ENCODE results near the gene LIG4.

Gene LIG4

GRCh38 chr13:108166078-108166477 is 49.3 kb downstream of the LIG4 start:
- H3K79me2 ChIP-seq (ENCODE audit: low read length): no peaks in the 10 kb centered on the region
- no peak overlapping the region for H3K4me2 ChIP-seq (ENCODE audit: low read length)
- TF ChIP-seq EZH2phosphoT487 (IDR thresholded peaks at IDR 0.05; ENCODE audit: low read depth) (no peak), CTCF (IDR thresholded peaks at IDR 0.05; ENCODE audit: low read depth, low read length) (no peak)
- H3K4me1 ChIP-seq (ENCODE audit: low read length): no peaks in the 10 kb centered on the region
- H4K20me1 ChIP-seq (ENCODE audit: insufficient read depth, low read length): no peaks in the 10 kb centered on the region
- no peak overlapping the region for H3K9ac ChIP-seq (ENCODE audit: low read length)
- no peak overlapping the region for H2AFZ ChIP-seq (ENCODE audit: low read depth, low read length)
- no peaks in the 10 kb centered on the region for H3K36me3 ChIP-seq (replicated peaks; ENCODE audit: low read depth, low read length)
- no peaks in the 10 kb centered on the region for H3K27me3 ChIP-seq (ENCODE audit: low read depth, low read length)
- no peaks in the 10 kb centered on the region for H3K9me3 ChIP-seq (ENCODE audit: insufficient read depth, low read length)
- H3K4me3 ChIP-seq (ENCODE audit: low read length): no peak overlapping the region
- H3K27ac ChIP-seq (ENCODE audit: low read length): no peak overlapping the region

GRCh38 chr13:108158746-108159145 is 56.6 kb downstream of the LIG4 start:
- Histone ChIP-seq H3K4me1 (ENCODE audit: low read length) (0 out of 2 replicates have a peak, but pooled peaks cover 3% of the 10 kb centered on the region), H3K9me3 (ENCODE audit: insufficient read depth, low read length) (no peaks in the 10 kb centered on the region), H4K20me1 (ENCODE audit: insufficient read depth, low read length) (no peaks in the 10 kb centered on the region), H3K27ac (ENCODE audit: low read length) (no peak overlapping the region), H3K79me2 (ENCODE audit: low read length) (no peaks in the 10 kb centered on the region), H2AFZ (ENCODE audit: low read depth, low read length) (no peak overlapping the region), H3K36me3 (replicated peaks; ENCODE audit: low read depth, low read length) (no peaks in the 10 kb centered on the region), H3K4me2 (ENCODE audit: low read length) (no peak overlapping the region), H3K9ac (ENCODE audit: low read length) (no peak overlapping the region), H3K27me3 (ENCODE audit: low read depth, low read length) (no peaks in the 10 kb centered on the region), H3K4me3 (ENCODE audit: low read length) (no peak overlapping the region)
- TF ChIP-seq EZH2phosphoT487 (IDR thresholded peaks at IDR 0.05; ENCODE audit: low read depth): no peak
- no peak for TF ChIP-seq CTCF (IDR thresholded peaks at IDR 0.05; ENCODE audit: low read depth, low read length)

All from OCI-LY3 (cell line).